GM12873 (cell line): Measurements from ENCODE around the gene GZMM.

Experiments
- TF ChIP-seq, protein P1 (sequence below): IDR thresholded peaks from 2 replicates; pipeline ENCODE4 v1.5.1; 2012; ENCODE audit warnings: low read depth, mild to moderate bottlenecking, moderate library complexity, low read length, control low read depth; ENCODE audit not compliant: insufficient read depth; ENCODE audit errors: missing control alignments

Gene GZMM

DNA sequence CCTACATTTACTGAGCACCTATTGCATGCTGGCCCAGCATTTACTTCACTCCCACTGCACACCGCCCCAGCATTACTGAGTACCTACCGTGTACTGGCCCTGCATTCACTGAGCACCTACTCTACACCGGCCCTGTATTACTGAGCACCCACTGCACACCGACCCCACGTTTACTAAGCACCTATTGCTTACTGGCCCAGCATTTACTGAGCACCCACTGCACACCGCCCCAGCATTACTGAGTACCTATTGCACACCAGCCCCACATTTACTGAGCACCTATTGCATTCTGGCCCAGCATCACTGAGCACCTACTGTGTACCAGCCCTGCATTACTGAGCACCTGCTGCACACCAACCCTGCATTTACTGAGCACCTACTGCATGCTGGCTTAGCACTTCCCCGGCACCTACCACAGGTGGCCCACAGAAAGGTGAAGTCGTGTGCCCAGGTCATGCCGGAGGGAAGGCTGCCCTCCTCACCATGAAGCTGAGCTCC is 29.6 kb upstream of the GZMM start:
- TF ChIP-seq, protein P1, sequence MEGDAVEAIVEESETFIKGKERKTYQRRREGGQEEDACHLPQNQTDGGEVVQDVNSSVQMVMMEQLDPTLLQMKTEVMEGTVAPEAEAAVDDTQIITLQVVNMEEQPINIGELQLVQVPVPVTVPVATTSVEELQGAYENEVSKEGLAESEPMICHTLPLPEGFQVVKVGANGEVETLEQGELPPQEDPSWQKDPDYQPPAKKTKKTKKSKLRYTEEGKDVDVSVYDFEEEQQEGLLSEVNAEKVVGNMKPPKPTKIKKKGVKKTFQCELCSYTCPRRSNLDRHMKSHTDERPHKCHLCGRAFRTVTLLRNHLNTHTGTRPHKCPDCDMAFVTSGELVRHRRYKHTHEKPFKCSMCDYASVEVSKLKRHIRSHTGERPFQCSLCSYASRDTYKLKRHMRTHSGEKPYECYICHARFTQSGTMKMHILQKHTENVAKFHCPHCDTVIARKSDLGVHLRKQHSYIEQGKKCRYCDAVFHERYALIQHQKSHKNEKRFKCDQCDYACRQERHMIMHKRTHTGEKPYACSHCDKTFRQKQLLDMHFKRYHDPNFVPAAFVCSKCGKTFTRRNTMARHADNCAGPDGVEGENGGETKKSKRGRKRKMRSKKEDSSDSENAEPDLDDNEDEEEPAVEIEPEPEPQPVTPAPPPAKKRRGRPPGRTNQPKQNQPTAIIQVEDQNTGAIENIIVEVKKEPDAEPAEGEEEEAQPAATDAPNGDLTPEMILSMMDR, result no peak

DNA sequence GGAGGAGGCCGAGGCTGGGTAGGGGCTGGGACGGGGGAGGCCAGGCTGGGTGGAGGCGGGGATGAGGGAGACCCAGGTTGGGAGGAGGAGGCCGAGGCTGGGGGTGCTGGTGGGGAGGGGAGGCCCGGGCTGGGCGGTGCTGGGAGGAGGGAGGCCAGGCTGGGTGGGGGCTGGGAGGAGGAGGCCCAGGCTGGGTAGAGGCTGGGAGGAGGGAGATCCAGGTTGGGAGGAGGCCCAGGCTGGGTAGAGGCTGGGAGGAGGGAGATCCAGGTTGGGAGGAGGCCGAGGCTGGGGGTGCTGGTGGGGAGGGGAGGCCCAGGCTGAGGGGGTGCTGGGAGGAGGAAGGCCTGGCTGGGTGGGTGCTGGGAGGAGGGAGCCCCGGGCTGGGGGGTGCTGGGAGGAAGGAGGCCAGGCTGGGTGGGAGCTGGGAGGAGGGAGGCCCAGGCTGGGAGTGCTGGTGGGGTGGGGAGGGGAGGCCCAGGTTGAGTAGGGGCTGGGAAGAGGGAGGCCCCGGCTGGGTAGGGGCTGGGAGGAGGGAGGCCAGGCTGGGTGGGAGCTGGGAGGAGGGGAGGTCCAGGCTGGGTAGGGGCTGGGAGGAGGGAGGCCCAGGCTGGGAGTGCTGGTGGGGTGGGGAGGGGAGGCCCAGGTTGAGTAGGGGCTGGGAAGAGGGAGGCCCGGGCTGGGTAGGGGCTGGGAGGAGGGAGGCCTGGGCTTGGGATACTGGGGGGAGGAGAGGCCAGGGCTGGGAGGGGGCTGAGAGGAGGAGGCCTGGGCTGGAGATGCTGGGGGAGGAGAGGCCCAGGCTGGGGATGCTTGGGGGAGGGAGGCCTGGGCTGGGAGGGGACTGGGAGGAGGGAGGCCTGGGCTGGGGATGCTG is 25.9 kb upstream of the GZMM start:
- TF ChIP-seq, protein P1, result no peak

DNA sequence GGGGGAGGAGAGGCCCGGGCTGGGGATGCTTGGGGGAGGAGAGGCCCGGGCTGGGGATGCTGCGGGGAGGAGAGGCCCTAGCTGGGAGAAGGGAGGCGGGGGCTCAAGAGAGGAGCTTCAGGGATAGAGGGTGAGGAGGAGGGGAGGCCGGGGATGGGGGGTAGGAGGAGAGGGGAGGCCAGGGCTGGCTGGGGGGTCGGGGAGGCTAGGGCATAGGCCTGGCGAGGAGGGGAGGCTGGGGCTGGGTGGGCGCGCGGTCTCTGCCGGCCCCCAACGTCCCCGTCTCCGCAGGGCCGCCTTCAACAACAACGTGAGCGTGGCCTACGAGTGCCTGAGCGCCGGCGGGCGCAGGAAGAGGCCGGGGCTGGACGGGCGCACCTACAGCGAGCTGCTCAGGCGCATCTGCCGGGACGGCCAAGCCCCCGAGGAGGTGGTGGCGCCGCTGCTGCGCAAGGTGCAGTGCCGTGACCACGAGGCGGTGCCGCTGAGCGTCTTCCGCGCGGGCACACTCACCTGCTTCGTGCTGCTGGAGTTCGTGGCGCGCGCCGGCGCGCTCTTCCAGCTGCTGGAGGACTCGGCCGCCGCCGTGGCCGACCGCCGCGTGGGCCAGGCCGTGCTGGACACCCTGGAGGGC is 25.1 kb upstream of the GZMM start:
- TF ChIP-seq, protein P1, result no peak

DNA sequence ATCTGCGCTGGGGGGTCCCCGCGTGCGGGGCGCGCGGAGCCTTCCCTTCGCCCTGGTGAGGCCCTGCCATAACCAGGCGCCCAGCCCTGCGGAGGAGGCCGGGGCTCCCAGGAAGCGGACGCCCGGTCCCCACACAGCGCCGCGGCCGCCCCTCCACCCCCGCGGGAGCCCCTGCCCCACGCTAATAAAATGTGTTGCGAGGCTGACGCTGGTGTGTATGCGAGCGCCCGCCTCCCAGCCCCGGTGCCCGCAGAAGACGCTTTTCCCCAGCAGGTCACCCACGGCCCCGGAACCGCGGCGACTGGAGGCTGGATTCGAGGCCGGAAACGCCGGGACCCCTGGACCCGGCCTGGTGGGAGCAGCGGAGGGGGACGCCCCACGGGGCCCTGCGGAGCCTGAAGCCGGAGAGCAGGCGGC is 24.4 kb upstream of the GZMM start:
- TF ChIP-seq, protein P1, result no peak

DNA sequence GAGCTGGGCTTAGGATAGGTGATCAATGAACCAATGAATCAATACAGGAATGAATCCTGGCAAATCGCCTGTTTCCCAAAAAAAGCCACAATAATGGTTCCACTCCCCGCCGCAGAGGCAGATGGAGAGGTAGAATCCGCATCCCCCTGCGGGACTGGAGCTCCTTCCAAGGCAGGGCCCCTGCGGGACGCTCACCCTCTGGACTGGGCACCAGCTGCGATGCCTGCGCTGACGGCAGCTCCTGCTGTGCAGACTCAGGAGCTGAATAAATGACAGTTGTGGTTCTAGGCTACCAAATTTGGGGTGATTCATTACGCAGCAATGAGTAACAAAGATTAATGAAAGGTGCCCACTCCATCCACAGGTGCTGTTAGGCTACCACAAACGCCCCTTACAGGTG is 21.1 kb upstream of the GZMM start:
- TF ChIP-seq, protein P1, result no peak

DNA sequence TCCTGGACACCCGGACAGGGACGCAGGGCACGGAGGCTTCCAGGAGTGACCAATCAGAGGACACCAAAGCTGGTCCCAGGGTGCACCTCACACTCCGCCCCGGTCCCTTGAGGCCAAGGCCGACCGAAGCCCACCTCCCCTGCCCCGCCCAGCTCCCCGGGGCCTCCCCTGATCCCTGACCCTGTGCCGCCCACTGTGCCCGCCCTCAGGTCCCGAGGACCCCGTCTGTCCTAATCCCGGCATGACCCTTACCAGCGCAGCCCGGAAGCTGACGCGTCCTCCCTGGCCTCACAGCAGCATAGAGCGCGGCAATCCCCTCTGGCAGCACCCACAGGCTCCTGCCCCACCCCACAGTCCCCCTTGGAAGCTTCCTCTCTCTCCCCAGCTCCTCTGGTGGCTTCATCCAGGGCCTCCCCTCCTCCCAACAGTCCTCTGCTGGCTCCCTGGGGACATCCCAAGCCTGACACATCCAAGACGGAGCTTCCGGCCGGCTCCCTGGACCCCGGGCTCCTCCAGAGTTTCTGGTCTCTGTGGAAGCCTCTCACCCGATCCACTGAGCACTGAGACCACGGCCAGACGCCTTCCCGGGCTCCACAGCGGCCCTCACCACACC is 19.7 kb upstream of the GZMM start:
- TF ChIP-seq, protein P1, result no peak

DNA sequence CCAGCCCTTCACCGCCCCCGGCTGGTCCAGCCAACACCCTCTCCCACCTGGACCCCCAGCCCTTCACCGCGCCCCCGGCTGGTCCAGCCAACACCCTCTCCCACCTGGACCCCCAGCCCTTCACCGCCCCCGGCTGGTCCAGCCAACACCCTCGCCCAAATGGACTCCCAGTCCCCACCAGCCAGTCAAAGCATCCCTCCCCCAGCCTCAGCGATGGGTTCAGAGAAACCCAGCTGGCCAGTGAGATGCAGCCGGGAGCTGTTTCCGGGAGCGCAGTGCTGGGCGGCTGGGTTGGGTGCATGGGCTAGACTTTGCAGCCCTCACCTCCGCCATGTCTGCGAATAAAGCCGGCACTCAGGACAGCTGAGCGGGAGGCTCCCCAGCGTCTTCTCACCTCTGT is 18.8 kb upstream of the GZMM start:
- TF ChIP-seq, protein P1, result no peak
